Progenitor cell of endocrine pancreas (in vitro differentiated cells): ENCODE data around the gene PIP5K1B. TPM values are rescaled to one million over a fixed set of nuclear protein-coding genes. Genes with fewer than 3 reads are reported as not detected.

ENCODE experiments used
- DNase-seq: peaks from one replicate; pipeline ENCODE4 v3.0.0; 2021; ENCODE audit warnings: low spot score; ENCODE audit not compliant: unreplicated experiment
- H3K27ac Mint-ChIP-seq: 2 replicates; pipeline ENCODE4 v1.8.0; 2021; ENCODE audit warnings: mild to moderate bottlenecking, moderate library complexity, mixed read lengths
- H3K27me3 Mint-ChIP-seq: 2 replicates; pipeline ENCODE4 v1.8.0; 2021; ENCODE audit warnings: mixed read lengths
- H3K36me3 Mint-ChIP-seq: 2 replicates; pipeline ENCODE4 v1.8.0; 2022; ENCODE audit warnings: mixed read lengths; ENCODE audit not compliant: insufficient read depth
- H3K4me1 Mint-ChIP-seq: 2 replicates; pipeline ENCODE4 v1.8.0; 2021; ENCODE audit warnings: low read depth, mixed read lengths
- H3K4me3 Mint-ChIP-seq: 2 replicates; pipeline ENCODE4 v1.8.0; 2021; ENCODE audit warnings: low read depth, mild to moderate bottlenecking, moderate library complexity, mixed read lengths
- H3K9me3 Mint-ChIP-seq: 2 replicates; pipeline ENCODE4 v1.8.0; 2021; ENCODE audit warnings: low read depth, mixed read lengths
- CTCF ChIP-seq: fragments of 200-600 bp; sonication (generic); IDR thresholded peaks from one replicate; pipeline ENCODE4 v1.5.0; 2021; ENCODE audit warnings: antibody characterized with exemption, mild to moderate bottlenecking; ENCODE audit not compliant: unreplicated experiment
- total RNA-seq: library from RNA; stranded (reverse); gene quantifications from 2 replicates; pipeline ENCODE4 v1.2.1, GENCODE V29; 2021

Gene PIP5K1B
- total RNA-seq, 1 donor from 2014 or later = 1.5 TPM

- H3K4me3 Mint-ChIP-seq = no peak overlapping the region
Measured at GRCh38 chr9:68707801-68708488, 2.9 kb downstream of the PIP5K1B start.

DNA sequence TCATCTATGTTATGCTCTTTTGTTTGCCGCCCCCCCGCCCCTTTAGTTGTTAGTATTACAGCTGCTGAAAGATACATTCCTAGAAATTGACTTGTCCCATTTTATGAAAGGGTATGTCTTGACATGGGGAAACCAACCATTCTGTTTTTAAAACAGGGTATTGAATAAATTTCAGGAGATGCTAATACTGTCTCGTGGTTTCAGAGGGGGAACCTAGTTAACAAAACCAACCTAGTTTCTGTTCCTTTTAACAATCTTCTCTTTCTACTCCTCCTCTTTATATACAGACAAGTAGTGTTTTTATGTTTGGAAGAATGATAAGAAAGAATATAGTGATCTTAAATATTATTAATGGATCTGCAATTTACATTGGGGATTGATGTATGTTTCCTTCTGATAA lies 3.5 kb downstream of the PIP5K1B start:
- no peak for TF ChIP-seq CTCF
- Mint-ChIP-seq H3K4me3 (no peak overlapping the region), H3K27me3 (peaks cover 36% of the 10 kb centered on the region), H3K27ac (no peak overlapping the region), H3K9me3 (no peaks in the 10 kb centered on the region), H3K36me3 (no peaks in the 10 kb centered on the region), H3K4me1 (peaks cover 18% of the 10 kb centered on the region)
- no peak for DNase-seq

More at GRCh38 chr9:68707801-68708488, 2.9 kb downstream of the PIP5K1B start:
- Mint-ChIP-seq H3K27ac (no peak overlapping the region), H3K9me3 (no peaks in the 10 kb centered on the region), H3K4me1 (peaks cover 18% of the 10 kb centered on the region), H3K36me3 (no peaks in the 10 kb centered on the region), H3K27me3 (peaks cover 38% of the 10 kb centered on the region)
- no peak for TF ChIP-seq CTCF
- no peak for DNase-seq

DNA sequence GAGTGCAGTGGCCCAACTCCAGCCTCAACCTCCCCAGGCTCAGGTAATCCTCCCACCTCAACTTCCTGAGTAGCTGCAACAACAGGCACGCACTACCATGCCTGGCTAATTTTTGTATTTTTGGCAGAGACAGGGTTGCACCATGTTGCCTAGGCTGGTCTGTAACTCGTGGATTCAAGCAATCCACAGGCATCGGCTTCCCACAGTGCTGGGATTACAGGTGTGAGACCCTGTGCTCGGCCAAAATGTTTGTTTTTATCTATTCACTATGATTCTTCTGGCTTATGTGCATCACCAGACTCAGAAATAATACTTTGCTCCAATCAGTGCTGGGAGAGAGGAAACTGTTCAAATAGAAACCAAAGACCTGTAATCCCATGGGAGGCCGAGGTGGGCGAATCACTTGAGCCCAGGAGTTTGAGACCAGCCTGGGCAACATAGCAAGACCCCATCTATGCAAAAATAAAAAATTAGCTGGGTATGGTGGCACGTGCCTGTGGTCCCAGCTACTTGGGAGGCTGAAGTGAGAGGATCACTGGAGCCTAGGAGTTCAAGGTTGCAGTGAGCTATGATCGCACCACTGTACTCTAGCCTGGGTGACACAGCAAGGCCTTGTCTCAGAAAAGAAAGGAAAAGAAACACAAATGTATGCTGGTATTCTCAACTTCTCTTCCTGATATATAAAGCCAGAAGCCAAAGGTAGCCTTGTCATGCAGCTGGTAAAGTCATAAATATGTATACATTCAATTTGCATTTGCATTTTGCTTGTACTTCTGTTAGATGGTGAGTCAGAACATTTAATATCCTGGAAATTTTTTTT lies 4.5 kb downstream of the PIP5K1B start:
- Mint-ChIP-seq H3K4me1 (peaks cover 14% of the 10 kb centered on the region), H3K36me3 (no peaks in the 10 kb centered on the region), H3K9me3 (no peaks in the 10 kb centered on the region), H3K4me3 (no peak overlapping the region), H3K27ac (no peak overlapping the region), H3K27me3 (peaks cover 37% of the 10 kb centered on the region)
- TF ChIP-seq CTCF = no peak
- DNase-seq = no peak

GRCh38 chr9:68710111-68710471 lies 5.1 kb downstream of the PIP5K1B start:
- Mint-ChIP-seq H3K27ac (no peak overlapping the region), H3K9me3 (no peaks in the 10 kb centered on the region), H3K4me3 (no peak overlapping the region), H3K27me3 (peaks cover 37% of the 10 kb centered on the region), H3K36me3 (no peaks in the 10 kb centered on the region), H3K4me1 (peaks cover 12% of the 10 kb centered on the region)
- no peak for TF ChIP-seq CTCF
- DNase-seq = no peak

DNA sequence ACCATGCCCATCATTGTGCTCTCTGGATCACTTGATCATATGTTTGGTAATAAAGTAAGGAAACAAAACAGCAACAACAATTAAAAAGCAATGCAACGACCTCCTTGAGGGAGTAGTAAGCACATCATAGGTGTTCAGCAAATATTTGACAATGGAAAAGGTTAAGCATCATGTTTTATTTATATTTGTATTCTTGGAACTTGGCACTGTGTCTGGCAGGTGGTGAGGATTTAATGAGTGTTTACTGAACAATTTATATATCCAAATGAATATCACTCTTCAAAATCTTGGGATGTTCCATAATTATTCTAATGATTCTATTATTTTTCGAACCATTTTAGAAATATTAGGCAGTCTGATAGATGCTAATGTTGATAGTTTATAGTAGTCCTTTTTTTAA lies 6.2 kb downstream of the PIP5K1B start:
- no peak for DNase-seq
- no peak overlapping the region for H3K4me3 Mint-ChIP-seq
- peaks cover 33% of the 10 kb centered on the region for H3K27me3 Mint-ChIP-seq
- no peak overlapping the region for H3K27ac Mint-ChIP-seq
- no peak for TF ChIP-seq CTCF
- no peaks in the 10 kb centered on the region for H3K9me3 Mint-ChIP-seq
- peaks cover 10% of the 10 kb centered on the region for H3K4me1 Mint-ChIP-seq
- no peaks in the 10 kb centered on the region for H3K36me3 Mint-ChIP-seq
